Left lung (tissue), 14 donors: ENCODE measurements around the gene ART4. TPM values are rescaled to one million over a fixed set of nuclear protein-coding genes. Genes with fewer than 3 reads are reported as not detected.
A peak's percentile ranks its signal among the peaks of the same experiment; 100 is the strongest.

Source experiments
- ATAC-seq: fragments of 200-7000 bp; cut with Tn5 transposase; one replicate; pipeline ENCODE4 v1.9.1; 2020; ENCODE audit warnings: moderate library complexity
- DNase-seq, 4 donors: peaks; one replicate each; pipeline ENCODE4 v3.0.0-alpha.2; 2013 to 2020
- H3K27ac ChIP-seq, 2 donors: fragments of 200-600 bp; sonication (generic) in 1 of 2; one replicate each; pipeline versions ENCODE4 v1.5.0 to v1.8.0; 2020 to 2021
- H3K27me3 ChIP-seq, 2 donors: fragments of 200-600 bp; sonication (generic) in 1 of 2; one replicate each; pipeline versions ENCODE4 v1.5.0 to v1.8.0; 2020 to 2021
- H3K36me3 ChIP-seq, 2 donors: fragments of 200-600 bp; sonication (generic) in 1 of 2; one replicate each; pipeline versions ENCODE4 v1.5.0 to v1.8.0; 2020 to 2021
- H3K4me1 ChIP-seq, 2 donors: fragments of 200-600 bp; one replicate each; pipeline ENCODE4 v1.8.0; 2021
- H3K4me3 ChIP-seq, 2 donors: fragments of 200-600 bp; sonication (generic) in 1 of 2; one replicate each; pipeline versions ENCODE4 v1.5.0 to v1.8.0; 2020 to 2021; ENCODE audit warnings: mild to moderate bottlenecking in 1 of 2
- H3K9me3 ChIP-seq, 2 donors: fragments of 200-600 bp; sonication (generic) in 1 of 2; one replicate each; pipeline versions ENCODE4 v1.5.0 to v1.8.0; 2020 to 2021
- intact Hi-C, 2 donors: fragments of 100-400 bp; cut with DNase I; formaldehyde crosslinking; loops; one replicate each; pipeline versions ENCODE4 v1.11.2 to v1.14.2; 2022
- long read RNA-seq, 12 donors: library from polyadenylated mRNA in 2 of 12; unstranded in 2 of 12; transcript quantifications; one replicate each; pipeline ENCODE4 v2.0.0 and lab custom pipeline, GENCODE V29; 2019 to 2026
- polyA plus RNA-seq, 6 donors: library from polyadenylated mRNA; unstranded; fragments of 120-200 nt; gene quantifications; one replicate each; pipeline ENCODE4 v1.2.1, GENCODE V29; 2013; ENCODE audit not compliant: insufficient read length in 6 of 6
- total RNA-seq, 2 donors: library from RNA; stranded (reverse); fragmentation: NEBNext Ultra II Directional; extraction: Animal tissue kit (Norgen Biotek cat#: 25700); gene quantifications; one replicate each; pipeline ENCODE4 v1.2.1, GENCODE V29; 2021
- TF ChIP-seq, protein P1 (sequence below), 2 donors: fragments of 200-600 bp; sonication (generic) in 1 of 2; IDR thresholded peaks; one replicate each; pipeline versions ENCODE4 v1.5.0 to v1.8.0; 2021; ENCODE audit warnings: antibody characterized with exemption in 2 of 2
- donor health status: DM: no; HTN: yes; CAD: no.
- donor health status: DM: no; HTN: no; CAD: no.

ART4 gene, protein sequence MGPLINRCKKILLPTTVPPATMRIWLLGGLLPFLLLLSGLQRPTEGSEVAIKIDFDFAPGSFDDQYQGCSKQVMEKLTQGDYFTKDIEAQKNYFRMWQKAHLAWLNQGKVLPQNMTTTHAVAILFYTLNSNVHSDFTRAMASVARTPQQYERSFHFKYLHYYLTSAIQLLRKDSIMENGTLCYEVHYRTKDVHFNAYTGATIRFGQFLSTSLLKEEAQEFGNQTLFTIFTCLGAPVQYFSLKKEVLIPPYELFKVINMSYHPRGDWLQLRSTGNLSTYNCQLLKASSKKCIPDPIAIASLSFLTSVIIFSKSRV
- total RNA-seq (1 to 10 TPM; 2.7 to 3.1 TPM), polyA plus RNA-seq (under 1 TPM; 0.11 to 0.52 (median 0.18) TPM)
- long read RNA-seq, donor 1 = 0 reads
- long read RNA-seq, donor 2 = 0 reads
- long read RNA-seq, donor 3 = 0 reads
- long read RNA-seq, donor 4, full-length matches to known transcripts = 1 of 1 reads
- long read RNA-seq, donor 4, partial matches to known transcripts = 0 of 1 reads
- long read RNA-seq, donor 4, other reads (novel, unspliced or antisense) = 0 of 1 reads
- long read RNA-seq, donor 5 = 0 reads
- long read RNA-seq, donor 6 = 0 reads
- long read RNA-seq, donor 7 = 0 reads
- long read RNA-seq, donor 8, full-length matches to known transcripts = 1 of 1 reads
- long read RNA-seq, donor 8, partial matches to known transcripts = 0 of 1 reads
- long read RNA-seq, donor 8, other reads (novel, unspliced or antisense) = 0 of 1 reads
- long read RNA-seq, donor 9 = 0 reads
- long read RNA-seq, donor 10 = 0 reads
- long read RNA-seq, donor 11 = 0 reads
- long read RNA-seq, donor 12, partial matches to known transcripts = 5 of 5 reads
- long read RNA-seq, donor 12, other reads (novel, unspliced or antisense) = 0 of 5 reads

DNA sequence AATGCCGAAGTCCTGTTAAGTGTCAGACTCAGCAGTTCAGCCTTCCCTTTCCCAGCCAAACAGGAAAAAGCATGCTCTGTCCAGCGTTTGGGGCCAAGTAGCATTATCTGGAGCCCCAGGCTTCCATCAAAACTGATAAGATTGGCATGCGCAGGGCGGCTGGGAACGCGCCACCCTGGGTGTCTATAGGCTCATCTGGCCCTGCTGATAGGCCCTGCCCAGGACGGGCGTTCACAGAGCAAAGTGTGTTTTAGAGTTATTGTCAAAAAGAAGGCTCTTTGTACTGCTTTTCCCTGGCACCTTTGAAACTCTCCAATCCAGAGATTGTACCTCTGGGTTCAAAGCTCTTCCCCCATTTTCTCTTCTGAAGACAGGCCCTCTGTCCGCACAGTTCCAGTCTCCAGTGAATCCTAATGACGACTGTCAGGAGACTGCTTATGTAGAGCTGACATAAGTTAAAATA lies at the start of gene ART4:
Gene ART4, minus strand, starts transcription at position 102 of the 463 bp plus-strand sequence. CDS start 413 bp downstream, outside the sequence.
- ATAC-seq (no peak), DNase-seq (no peak)
- no peak within 1 kb of the TSS for H3K4me3 ChIP-seq
- H3K4me1 ChIP-seq = peaks cover 17 to 21% of the 10 kb centered on the region in 2 donors
- intact Hi-C loops = loop anchor here in 1 of 2 donors (10.0 kb wide), 1 partner anchor 151 kb away; no protein-coding TSS in a partner anchor
- no peaks in the 10 kb centered on the region for H3K36me3 ChIP-seq
- peak within 1 kb of the TSS; percentile 26 to 37 for H3K27ac ChIP-seq
- no peaks in the 10 kb centered on the region for H3K27me3 ChIP-seq
- H3K9me3 ChIP-seq = no peaks in the 10 kb centered on the region
- TF ChIP-seq, protein P1, sequence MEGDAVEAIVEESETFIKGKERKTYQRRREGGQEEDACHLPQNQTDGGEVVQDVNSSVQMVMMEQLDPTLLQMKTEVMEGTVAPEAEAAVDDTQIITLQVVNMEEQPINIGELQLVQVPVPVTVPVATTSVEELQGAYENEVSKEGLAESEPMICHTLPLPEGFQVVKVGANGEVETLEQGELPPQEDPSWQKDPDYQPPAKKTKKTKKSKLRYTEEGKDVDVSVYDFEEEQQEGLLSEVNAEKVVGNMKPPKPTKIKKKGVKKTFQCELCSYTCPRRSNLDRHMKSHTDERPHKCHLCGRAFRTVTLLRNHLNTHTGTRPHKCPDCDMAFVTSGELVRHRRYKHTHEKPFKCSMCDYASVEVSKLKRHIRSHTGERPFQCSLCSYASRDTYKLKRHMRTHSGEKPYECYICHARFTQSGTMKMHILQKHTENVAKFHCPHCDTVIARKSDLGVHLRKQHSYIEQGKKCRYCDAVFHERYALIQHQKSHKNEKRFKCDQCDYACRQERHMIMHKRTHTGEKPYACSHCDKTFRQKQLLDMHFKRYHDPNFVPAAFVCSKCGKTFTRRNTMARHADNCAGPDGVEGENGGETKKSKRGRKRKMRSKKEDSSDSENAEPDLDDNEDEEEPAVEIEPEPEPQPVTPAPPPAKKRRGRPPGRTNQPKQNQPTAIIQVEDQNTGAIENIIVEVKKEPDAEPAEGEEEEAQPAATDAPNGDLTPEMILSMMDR (IDR thresholded peaks at IDR 0.05) = no peak

DNA sequence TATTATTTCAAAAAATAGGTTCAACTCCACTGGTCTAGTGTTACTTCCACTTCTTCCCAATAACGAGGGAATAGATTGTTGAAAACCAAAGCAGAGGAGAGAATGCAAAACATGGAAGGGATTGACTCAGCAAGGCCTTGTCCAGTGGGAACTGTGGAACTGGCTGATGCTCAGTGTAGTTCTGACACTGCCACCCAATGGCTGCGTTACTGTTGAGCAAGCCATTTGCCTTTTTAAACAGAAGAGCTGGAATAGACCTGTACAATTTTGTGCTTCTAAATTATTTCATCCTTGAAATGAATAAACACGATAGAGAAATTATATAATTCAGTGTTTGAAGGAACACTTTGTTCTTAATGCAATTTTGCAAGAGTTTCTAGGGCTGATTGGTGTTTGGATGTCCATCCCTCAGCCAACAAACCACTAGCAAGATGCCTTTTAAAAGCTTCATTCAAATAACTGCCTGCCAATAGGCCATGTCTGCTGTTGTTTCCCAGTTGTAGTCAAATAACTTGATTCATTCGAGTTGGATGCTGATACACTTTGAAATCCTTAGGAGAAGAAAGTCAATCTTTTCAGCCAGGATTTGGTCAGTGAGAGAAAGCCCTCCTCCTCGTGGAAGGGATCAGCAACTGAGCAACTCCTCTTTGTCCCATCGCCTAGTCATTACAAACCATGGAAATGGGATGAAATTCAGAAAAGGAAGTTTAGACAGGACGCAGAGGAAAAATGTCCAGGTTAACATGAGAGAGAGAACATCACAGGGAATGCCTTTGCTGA lies 49.6 kb upstream of the ART4 start:
- intact Hi-C loops = no loop called here
- no peak for DNase-seq
- peak; percentile 78 for ATAC-seq
- H3K36me3 ChIP-seq = no peaks in the 10 kb centered on the region
- TF ChIP-seq, protein P1 (IDR thresholded peaks at IDR 0.05) = no peak
- peaks cover 0 to 8% of the 10 kb centered on the region in 2 donors for H3K4me1 ChIP-seq
- H3K27ac ChIP-seq = peak overlapping the region; percentile 31 to 75
- no peak overlapping the region for H3K4me3 ChIP-seq
- no peaks in the 10 kb centered on the region for H3K9me3 ChIP-seq
- no peaks in the 10 kb centered on the region for H3K27me3 ChIP-seq

DNA sequence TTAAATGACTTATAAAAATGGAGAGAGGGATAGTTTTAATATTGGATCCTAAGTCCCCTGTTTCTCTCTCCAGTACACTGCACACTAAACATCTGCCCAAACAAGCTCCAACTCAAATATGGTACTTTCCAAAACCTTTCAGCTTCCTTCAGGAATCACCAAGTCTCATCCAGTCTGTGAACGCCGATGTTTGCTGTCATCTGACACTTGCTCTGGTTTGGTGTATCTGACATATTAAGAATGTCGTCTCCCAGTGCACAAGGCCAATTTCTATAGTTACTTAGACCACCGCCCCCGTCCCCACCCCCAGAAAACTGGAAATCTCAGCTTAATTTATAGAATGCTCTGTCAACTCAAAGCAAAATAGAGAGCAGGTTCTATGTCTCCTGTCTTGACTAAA lies 47.4 kb upstream of the ART4 start:
- H3K4me1 ChIP-seq = peaks cover 0 to 20% of the 10 kb centered on the region in 2 donors
- no peaks in the 10 kb centered on the region for H3K36me3 ChIP-seq
- no peak overlapping the region for H3K27ac ChIP-seq
- TF ChIP-seq, protein P1 (IDR thresholded peaks at IDR 0.05) = no peak
- H3K27me3 ChIP-seq = no peaks in the 10 kb centered on the region
- DNase-seq (no peak), ATAC-seq (no peak)
- no peak overlapping the region for H3K4me3 ChIP-seq
- H3K9me3 ChIP-seq = no peaks in the 10 kb centered on the region
- intact Hi-C loops = no loop called here

DNA sequence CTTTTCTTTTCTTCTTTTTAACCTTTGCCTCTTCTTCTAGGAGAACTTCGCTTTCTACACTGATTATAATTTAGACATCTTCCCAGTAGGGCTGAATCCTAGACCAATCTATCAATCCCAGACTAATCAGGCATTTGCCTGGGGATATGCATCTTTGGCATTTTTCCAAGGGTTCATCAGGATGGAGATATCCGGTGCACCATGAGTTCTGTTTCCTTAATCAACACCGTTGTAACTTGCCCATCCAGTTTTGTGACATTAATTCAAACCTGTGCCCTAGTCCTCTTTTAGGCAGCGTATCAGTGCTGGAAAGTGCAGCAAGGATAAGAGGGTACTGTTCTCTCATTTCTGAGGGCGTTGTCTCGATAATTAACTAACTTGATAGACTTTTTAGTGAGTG lies 42.9 kb upstream of the ART4 start:
- Histone ChIP-seq H3K4me1 (peaks cover 0 to 32% of the 10 kb centered on the region in 2 donors), H3K27ac (peak overlapping the region; percentile 61 to 87), H3K9me3 (no peaks in the 10 kb centered on the region), H3K27me3 (no peaks in the 10 kb centered on the region), H3K36me3 (peaks cover 0 to 5% of the 10 kb centered on the region in 2 donors), H3K4me3 (no peak overlapping the region)
- ATAC-seq = peak; percentile 13
- DNase-seq = no peak
- TF ChIP-seq, protein P1 (IDR thresholded peaks at IDR 0.05) = no peak
- intact Hi-C loops = no loop called here
